K562 (cell line): ENCODE data around the gene LTK. TPM values are rescaled to one million over a fixed set of nuclear protein-coding genes. Genes with fewer than 3 reads are reported as not detected.

Experiments used
- ARID1B ChIP-seq: fragments of 450-650 bp; IDR thresholded peaks from 2 replicates; pipeline ENCODE4 v1.6.1; 2016; ENCODE audit warnings: antibody characterized with exemption, mild to moderate bottlenecking, inconsistent platforms
- CREM ChIP-seq: IDR thresholded peaks from 2 replicates; pipeline ENCODE4 v1.6.1; 2014; ENCODE audit warnings: antibody characterized with exemption, low read depth
- DPF2 ChIP-seq: fragments of 450-650 bp; IDR thresholded peaks from 2 replicates; pipeline ENCODE4 v1.6.1; 2016
- EHMT2 ChIP-seq: fragments of 450-650 bp; IDR thresholded peaks from 2 replicates; pipeline ENCODE4 v1.6.1; 2018; ENCODE audit warnings: antibody characterized with exemption
- MEF2A ChIP-seq: IDR thresholded peaks from 2 replicates; pipeline ENCODE4 v1.6.1; 2011; ENCODE audit warnings: low read depth, mild to moderate bottlenecking, low read length, moderate library complexity; ENCODE audit not compliant: control insufficient read depth
- ZFP36 ChIP-seq: fragments of 150-350 bp; IDR thresholded peaks from 2 replicates; pipeline ENCODE4 v1.6.1; 2018; ENCODE audit warnings: low read length, low read depth; ENCODE audit not compliant: partially characterized antibody
- ZNF318 ChIP-seq, 2 experiments: fragments of 450-650 bp; IDR thresholded peaks; 2 replicates each; pipeline ENCODE4 v1.6.1; 2016; ENCODE audit warnings: mild to moderate bottlenecking in 2 of 2, borderline replicate concordance in 1 of 2, low read depth in 1 of 2, moderate library complexity in 1 of 2
- ZNF639 ChIP-seq, 2 experiments: fragments of 200-800 bp in 1 of 2; sonication (Bioruptor generic) in 1 of 2; sonication (generic) in 1 of 2; formaldehyde crosslinking in 1 of 2; IDR thresholded peaks in 1 of 2; conservative IDR thresholded peaks in 1 of 2; 2 replicates each; pipeline versions ENCODE4 v1.5.0 to v1.6.1; 2016 to 2020; ENCODE audit warnings: missing compliant biosample characterization in 1 of 2, missing genetic modification characterization in 1 of 2, missing genetic modification reagents in 1 of 2
- polyA plus RNA-seq, 8 experiments: library from polyadenylated mRNA; depleted of rRNA in 4 of 8; stranded (reverse) in 5 of 8; unstranded in 3 of 8; fragments of >200 nt; fragmentation: Nextera tagmentation in 2 of 8; fragmentation: Illumina TruSeq in 1 of 8; extraction: Ambion mirVana in 2 of 8; extraction: Trizol in 1 of 8; gene quantifications; 2 replicates each; pipeline versions ENCODE4 v1.2.1 to v1.2.3, GENCODE V29; 2011 to 2014; ENCODE audit warnings: inconsistent platforms in 1 of 8, missing spikeins in 1 of 8
- total RNA-seq, 7 experiments: library from RNA; depleted of rRNA in 6 of 7; stranded (reverse); fragments of >200 nt in 6 of 7; fragmentation: Illumina TruSeq in 2 of 7; extraction: Trizol in 2 of 7; gene quantifications; 2 replicates each; pipeline versions ENCODE4 v1.2.1 to v1.2.3, GENCODE V29; 2011 to 2021; ENCODE audit warnings: low replicate concordance in 1 of 7

The LTK gene
- total and polyA plus RNA-seq, 9 of the 15 experiments (the other 6 are each of a cell fraction or from before 2014, with no cell fraction given), result 0.25 to 4.4 (median 1.8) TPM

GRCh38 chr15:41490355-41490754 is 23.3 kb downstream of the LTK start (continued):
- peak in 1 of 2 experiments; percentile 42; a peak in 1 of 4 replicates for TF ChIP-seq ZNF639 (CRISPR knock-in tag; conservative IDR thresholded peaks at IDR 0.05 in 1 of 2, IDR thresholded peaks at IDR 0.05 in 1 of 2)
- TF ChIP-seq ARID1B, result peak; percentile 65; the same call in 1 of the 2 replicates
- no peak for TF ChIP-seq ZFP36
- peak; percentile 66 for TF ChIP-seq EHMT2
- no peak for TF ChIP-seq ZNF318 (IDR thresholded peaks at IDR 0.05; ENCODE audit: borderline replicate concordance in 1 of 2, low read depth in 1 of 2)
- peak; percentile 90 for TF ChIP-seq MEF2A
- peak; percentile 32; the same call in 1 of the 2 replicates for TF ChIP-seq CREM
- peak; percentile 49; the same call in 1 of the 2 replicates for TF ChIP-seq DPF2
